GM12891 (cell line): Measurements from ENCODE around the gene C5orf24. TPM values are rescaled to one million over a fixed set of nuclear protein-coding genes. Genes with fewer than 3 reads are reported as not detected.

ENCODE experiments used
- DNase-seq: peaks from one replicate; pipeline ENCODE4 v3.0.0; 2011; ENCODE audit warnings: low spot score; ENCODE audit not compliant: insufficient read length
- FAIRE-seq: peaks from 2 replicates; lab custom pipeline; 2011; peaks lifted over from hg19 to GRCh38; lab: Jason Lieb, UNC
- PAX5 ChIP-seq: IDR thresholded peaks from 2 replicates; pipeline ENCODE4 v1.6.1; 2011; ENCODE audit warnings: low read length, moderate library complexity, mild to moderate bottlenecking; ENCODE audit not compliant: insufficient read depth, severe bottlenecking
- POLR2A ChIP-seq: IDR thresholded peaks from 2 replicates; pipeline ENCODE4 v1.6.1; 2011; ENCODE audit warnings: low read depth, low read length, control low read depth
- POLR2AphosphoS5 ChIP-seq: IDR thresholded peaks from 2 replicates; pipeline ENCODE4 v1.6.1; 2011; ENCODE audit warnings: low read depth, low read length, control low read depth
- POU2F2 ChIP-seq: IDR thresholded peaks from 2 replicates; pipeline ENCODE4 v1.6.1; 2011; ENCODE audit warnings: low read depth, mild to moderate bottlenecking, control low read depth, low read length, moderate library complexity
- SPI1 ChIP-seq: IDR thresholded peaks from 2 replicates; pipeline ENCODE4 v1.6.1; 2011; ENCODE audit warnings: low read depth, low read length, control low read depth
- TAF1 ChIP-seq: IDR thresholded peaks from 2 replicates; pipeline ENCODE4 v1.6.1; 2011; ENCODE audit warnings: low read depth, low read length, control low read depth
- polyA plus RNA-seq: library from polyadenylated mRNA; unstranded; fragments of >200 nt; gene quantifications from one replicate; pipeline ENCODE4 v1.2.1, GENCODE V29; 2012; ENCODE audit warnings: low read depth, missing spikeins, inconsistent platforms; ENCODE audit not compliant: missing spikeins

The C5orf24 gene
- 11.7 TPM for polyA plus RNA-seq

- peak; percentile 100 for FAIRE-seq
- TF ChIP-seq TAF1 (peak; percentile 72), POLR2AphosphoS5 (peak; percentile 88), POLR2A (peak; percentile 91), SPI1 (no peak), PAX5 (peak; percentile 21), POU2F2 (peak; percentile 80)
- DNase-seq, result peak; percentile 82
These were observed at the start of gene C5orf24 for GRCh38 chr5:134845852-134846640. TSS of gene C5orf24 (plus strand) at chr5:134845968. CDS start at chr5:134854901, 8,933 bp downstream.

- DNase-seq (no peak), FAIRE-seq (no peak)
- TF ChIP-seq PAX5, result no peak
- no peak for TF ChIP-seq POLR2A
- no peak for TF ChIP-seq SPI1
- no peak for TF ChIP-seq POU2F2
- TF ChIP-seq TAF1, result no peak
- no peak for TF ChIP-seq POLR2AphosphoS5
These were observed 47.3 kb upstream of the C5orf24 start for GRCh38 chr5:134798468-134798867.

DNA sequence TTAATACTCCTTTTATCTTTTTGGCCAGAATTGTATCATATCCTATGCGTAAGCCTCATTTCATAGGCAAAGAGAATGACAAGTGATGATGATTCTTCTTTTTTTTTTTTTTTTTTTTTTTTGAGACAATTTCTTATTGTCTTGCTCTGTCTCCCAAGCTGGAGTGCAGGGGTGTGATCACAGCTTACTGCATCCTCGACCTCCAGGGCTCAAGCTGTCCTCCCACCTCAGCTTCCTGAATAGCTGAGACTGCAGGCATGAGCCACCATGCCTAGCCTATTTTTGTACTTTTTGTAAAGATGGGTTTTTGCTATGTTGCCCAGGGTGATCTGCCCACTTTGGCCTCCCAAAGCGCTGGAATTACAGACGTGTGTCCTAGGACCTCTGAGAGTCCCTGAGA is 41.9 kb upstream of the C5orf24 start:
- DNase-seq (no peak), FAIRE-seq (no peak)
- TF ChIP-seq POLR2A (no peak), POLR2AphosphoS5 (no peak), TAF1 (no peak), SPI1 (no peak), PAX5 (no peak), POU2F2 (no peak)

DNA sequence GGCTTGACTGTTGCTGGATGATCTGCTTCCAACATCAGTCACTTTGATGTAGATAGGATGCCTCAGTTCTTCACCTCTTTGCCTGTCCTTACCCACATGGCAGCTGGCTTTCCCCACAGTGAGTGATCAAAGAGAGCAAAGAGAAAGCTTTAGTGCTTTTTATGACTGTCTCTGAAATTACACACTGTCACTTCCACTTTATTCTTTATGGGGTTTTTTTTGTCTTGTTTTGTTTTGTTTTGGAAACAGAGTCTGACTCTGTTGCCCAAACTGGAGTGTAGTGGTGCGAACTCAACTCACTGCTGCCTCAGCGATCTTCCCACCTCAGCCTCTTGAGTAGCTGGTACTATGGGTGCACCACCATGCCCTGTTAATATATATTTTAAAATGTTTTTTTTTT is 32.4 kb upstream of the C5orf24 start:
- peak; percentile 34; the same call in 1 of the 2 replicates for TF ChIP-seq SPI1
- no peak for TF ChIP-seq TAF1
- FAIRE-seq (peak; percentile 77), DNase-seq (no peak)

DNA sequence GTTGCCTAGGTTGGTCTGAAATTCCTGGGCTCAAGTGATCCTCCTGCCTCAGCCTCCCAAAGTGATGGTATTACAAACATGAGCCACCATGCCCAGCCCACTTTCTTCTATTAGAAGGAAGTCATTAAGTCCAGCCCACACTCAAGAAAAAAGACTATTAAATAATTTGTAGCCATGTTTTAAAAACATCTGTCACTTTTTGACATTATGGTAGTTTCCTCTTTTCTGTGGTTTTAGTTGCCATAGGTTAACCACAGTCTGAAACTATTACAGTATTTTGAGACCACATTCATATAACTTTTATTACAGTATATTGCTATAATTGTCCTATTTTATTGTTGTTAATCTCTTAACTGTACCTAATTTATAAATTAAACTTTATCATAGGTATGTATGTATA is 31.9 kb upstream of the C5orf24 start:
- FAIRE-seq, result peak; percentile 38
- no peak for DNase-seq
- no peak for TF ChIP-seq POU2F2
- 0 out of 2 replicates have a peak, but pooled peaks have one; percentile 1 for TF ChIP-seq SPI1

DNA sequence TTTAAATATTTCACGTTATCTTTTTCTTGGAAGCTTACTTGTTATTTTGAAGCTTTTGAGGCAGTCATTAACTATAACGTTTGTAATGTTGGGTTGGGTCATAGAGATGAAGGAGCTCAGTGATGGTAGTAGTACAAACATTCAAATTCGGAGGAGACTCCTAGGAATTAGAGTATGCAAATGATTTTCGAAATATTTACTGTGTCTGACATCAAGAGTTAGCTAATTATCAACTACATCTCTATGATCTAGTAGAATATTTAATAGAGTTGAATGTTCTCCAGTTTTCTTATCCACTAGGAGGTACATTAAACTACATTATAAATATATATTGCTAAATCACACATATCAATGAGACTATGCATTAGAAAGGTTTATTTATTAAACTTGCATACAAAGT is 28.8 kb upstream of the C5orf24 start:
- DNase-seq (no peak), FAIRE-seq (no peak)
- TF ChIP-seq SPI1, result no peak
- no peak for TF ChIP-seq PAX5

DNA sequence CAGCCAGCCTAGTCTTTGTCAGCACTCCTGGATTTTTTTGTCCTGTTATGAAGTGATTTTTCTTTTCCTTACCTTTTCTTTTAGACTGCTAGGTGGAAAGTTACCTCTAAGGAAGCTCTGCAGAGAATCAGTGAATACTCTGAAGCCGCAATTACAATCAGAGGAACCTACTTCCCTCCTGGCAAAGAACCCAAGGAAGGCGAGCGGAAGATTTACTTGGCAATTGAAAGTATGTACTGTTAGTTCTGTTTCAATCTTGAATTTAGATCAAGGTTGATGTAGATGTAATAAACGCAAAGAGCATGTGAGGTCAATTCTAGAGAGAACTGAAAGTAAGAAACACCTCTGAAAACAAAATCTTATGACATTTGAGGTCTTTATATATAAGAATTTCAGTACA is 27.0 kb upstream of the C5orf24 start:
- peak; percentile 32; the same call in 1 of the 2 replicates for TF ChIP-seq SPI1
- no peak for TF ChIP-seq TAF1
- FAIRE-seq, result peak; percentile 33

DNA sequence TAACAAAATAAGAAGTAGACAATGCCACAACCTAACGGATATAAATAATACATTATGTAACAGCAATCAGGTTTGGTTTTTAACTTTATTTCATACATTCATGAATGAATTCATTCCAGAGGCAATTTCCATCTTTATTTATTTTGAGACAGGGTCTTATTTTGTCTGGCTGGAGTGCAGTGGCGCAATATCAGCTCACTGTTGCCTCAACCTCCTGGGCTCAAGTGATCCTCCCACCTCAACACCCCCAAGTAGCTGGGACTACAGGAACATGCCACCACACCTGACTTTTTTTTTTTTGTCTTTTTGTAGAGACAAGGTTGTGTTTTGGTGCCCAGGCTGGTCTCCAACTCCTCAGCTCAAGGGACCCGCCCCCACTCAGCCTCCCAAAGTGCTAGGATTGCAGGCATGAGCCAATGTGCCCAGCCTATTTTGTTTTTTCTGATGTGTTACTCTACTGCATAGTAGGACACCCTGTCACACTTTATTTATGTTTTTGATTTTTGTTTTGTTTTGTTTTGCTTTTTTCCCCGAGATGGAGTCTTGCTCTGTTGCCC is 26.3 kb upstream of the C5orf24 start:
- no peak for FAIRE-seq
- no peak for TF ChIP-seq TAF1
- TF ChIP-seq POLR2AphosphoS5, result no peak
- no peak for TF ChIP-seq POU2F2
- no peak for TF ChIP-seq POLR2A
- TF ChIP-seq PAX5, result no peak
- no peak for TF ChIP-seq SPI1

More for the DNA sequence above, 27.0 kb upstream of the C5orf24 start:
- DNase-seq, result no peak

GRCh38 chr5:134821841-134822240 is 23.9 kb upstream of the C5orf24 start:
- no peak for TF ChIP-seq TAF1
- no peak for TF ChIP-seq POLR2A
- TF ChIP-seq POLR2AphosphoS5, result no peak
- TF ChIP-seq SPI1, result no peak
- TF ChIP-seq PAX5, result no peak
- TF ChIP-seq POU2F2, result no peak
- no peak for DNase-seq
- FAIRE-seq, result no peak

More for the DNA sequence above, 26.3 kb upstream of the C5orf24 start:
- no peak for DNase-seq

GRCh38 chr5:134824681-134825080 is 21.1 kb upstream of the C5orf24 start:
- DNase-seq, result no peak
- TF ChIP-seq PAX5 (no peak), POLR2A (no peak), POLR2AphosphoS5 (no peak), TAF1 (no peak), POU2F2 (no peak), SPI1 (no peak)
- no peak for FAIRE-seq
